NB4 (cell line): Measurements from ENCODE around the gene PLBD2.

ENCODE experiments used
- DNase-seq: peaks from one replicate; pipeline ENCODE4 v3.0.0; 2010; ENCODE audit warnings: low read depth
- H3K4me3 ChIP-seq: one replicate; pipeline ENCODE4 v1.5.1; 2011; ENCODE audit warnings: mild to moderate bottlenecking, low read depth, low read length, moderate library complexity
- CTCF ChIP-seq: IDR thresholded peaks from one replicate; pipeline ENCODE4 v1.5.1; 2012; ENCODE audit warnings: low read depth, low read length
- MAX ChIP-seq: IDR thresholded peaks from 2 replicates; pipeline ENCODE4 v1.6.1; 2011; ENCODE audit warnings: low read depth, low read length
- MYC ChIP-seq: IDR thresholded peaks from 2 replicates; pipeline ENCODE4 v1.6.1; 2011; ENCODE audit warnings: low read depth, low read length
- POLR2A ChIP-seq: IDR thresholded peaks from 2 replicates; pipeline ENCODE4 v1.6.1; 2011; ENCODE audit warnings: mild to moderate bottlenecking; ENCODE audit not compliant: insufficient read length; ENCODE audit errors: extremely low read depth

The PLBD2 gene

GRCh38 chr12:113361574-113362370, 3.4 kb downstream of the PLBD2 start:
- H3K4me3 ChIP-seq = no peak overlapping the region
- no peak for DNase-seq
- TF ChIP-seq CTCF (no peak), MAX (no peak), MYC (no peak), POLR2A (no peak)

GRCh38 chr12:113364698-113365097, 6.3 kb downstream of the PLBD2 start:
- no peak overlapping the region for H3K4me3 ChIP-seq
- no peak for DNase-seq
- no peak for TF ChIP-seq POLR2A
- no peak for TF ChIP-seq CTCF
- no peak for TF ChIP-seq MAX
- TF ChIP-seq MYC = no peak

GRCh38 chr12:113365639-113366395, 7.4 kb downstream of the PLBD2 start:
- H3K4me3 ChIP-seq = no peak overlapping the region
- no peak for TF ChIP-seq MAX
- no peak for TF ChIP-seq MYC
- TF ChIP-seq POLR2A = no peak
- no peak for TF ChIP-seq CTCF
- no peak for DNase-seq

GRCh38 chr12:113366827-113367226, 8.4 kb downstream of the PLBD2 start:
- H3K4me3 ChIP-seq = no peak overlapping the region
- no peak for DNase-seq
- TF ChIP-seq MYC (no peak), POLR2A (no peak), MAX (no peak), CTCF (no peak)

- TF ChIP-seq MYC = no peak
- TF ChIP-seq CTCF = no peak
- TF ChIP-seq POLR2A = no peak
- TF ChIP-seq MAX = no peak
- no peak for DNase-seq
- no peak overlapping the region for H3K4me3 ChIP-seq
These were observed 9.9 kb downstream of the PLBD2 start for GRCh38 chr12:113368331-113368730.
